Activated naive CD8-positive, alpha-beta T cell (primary cell): Measurements from ENCODE around the gene ESRP2.

Source experiments
- H3K27ac Mint-ChIP-seq: one replicate; pipeline ENCODE4 v1.8.0; 2021; ENCODE audit warnings: mixed read lengths
- H3K27me3 Mint-ChIP-seq: one replicate; pipeline ENCODE4 v1.8.0; 2021; ENCODE audit warnings: mixed read lengths
- H3K36me3 Mint-ChIP-seq: one replicate; pipeline ENCODE4 v1.8.0; 2021; ENCODE audit warnings: mixed read lengths
- H3K4me1 Mint-ChIP-seq: one replicate; pipeline ENCODE4 v1.8.0; 2021; ENCODE audit warnings: low read depth, mixed read lengths
- H3K4me3 Mint-ChIP-seq: one replicate; pipeline ENCODE4 v1.8.0; 2021; ENCODE audit warnings: mild to moderate bottlenecking, mixed read lengths
- H3K9me3 Mint-ChIP-seq: one replicate; pipeline ENCODE4 v1.8.0; 2021; ENCODE audit warnings: low read depth, mixed read lengths

Gene ESRP2

GRCh38 chr16:68235887-68236136, at the start of gene ESRP2:
TSS of gene ESRP2 (minus strand) at chr16:68236127. CDS start at chr16:68236045, 82 bp downstream.
- Mint-ChIP-seq H3K27me3 (no peaks in the 10 kb centered on the region), H3K4me3 (peak within 1 kb of the TSS; percentile 93), H3K4me1 (peaks cover 30% of the 10 kb centered on the region), H3K36me3 (no peaks in the 10 kb centered on the region), H3K27ac (peak within 1 kb of the TSS; percentile 66), H3K9me3 (no peaks in the 10 kb centered on the region)

GRCh38 chr16:68285683-68286082, 49.8 kb upstream of the ESRP2 start:
- Mint-ChIP-seq H3K4me1 (peaks cover 96% of the 10 kb centered on the region), H3K4me3 (peak overlapping the region; percentile 81), H3K27ac (peak overlapping the region; percentile 92), H3K9me3 (no peaks in the 10 kb centered on the region), H3K36me3 (peaks cover 23% of the 10 kb centered on the region), H3K27me3 (no peaks in the 10 kb centered on the region)

DNA sequence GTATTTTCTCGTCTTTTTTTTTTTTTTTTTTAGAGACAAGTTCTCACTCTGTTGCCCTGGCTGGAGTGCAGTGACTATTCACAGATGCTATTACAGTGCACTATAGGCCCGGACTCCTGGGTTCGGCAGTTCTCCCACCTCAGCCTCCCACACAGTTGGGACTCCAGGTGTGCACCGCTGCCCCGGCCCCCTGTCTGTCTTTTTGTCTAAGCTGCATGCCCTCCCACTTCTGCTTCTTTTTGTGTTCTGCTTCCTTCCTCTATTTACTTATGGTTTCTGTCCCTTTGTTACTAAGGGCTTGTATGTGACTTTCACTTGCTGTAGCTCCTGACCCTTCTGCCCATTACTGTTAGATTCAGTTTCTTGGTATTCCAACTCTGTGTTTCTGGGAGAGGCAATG, 48.9 kb upstream of the ESRP2 start:
- H3K4me3 Mint-ChIP-seq: peak overlapping the region; percentile 81
- H3K27ac Mint-ChIP-seq: peak overlapping the region; percentile 92
- H3K4me1 Mint-ChIP-seq: peaks cover 93% of the 10 kb centered on the region
- H3K9me3 Mint-ChIP-seq: no peaks in the 10 kb centered on the region
- no peaks in the 10 kb centered on the region for H3K27me3 Mint-ChIP-seq
- peaks cover 26% of the 10 kb centered on the region for H3K36me3 Mint-ChIP-seq

DNA sequence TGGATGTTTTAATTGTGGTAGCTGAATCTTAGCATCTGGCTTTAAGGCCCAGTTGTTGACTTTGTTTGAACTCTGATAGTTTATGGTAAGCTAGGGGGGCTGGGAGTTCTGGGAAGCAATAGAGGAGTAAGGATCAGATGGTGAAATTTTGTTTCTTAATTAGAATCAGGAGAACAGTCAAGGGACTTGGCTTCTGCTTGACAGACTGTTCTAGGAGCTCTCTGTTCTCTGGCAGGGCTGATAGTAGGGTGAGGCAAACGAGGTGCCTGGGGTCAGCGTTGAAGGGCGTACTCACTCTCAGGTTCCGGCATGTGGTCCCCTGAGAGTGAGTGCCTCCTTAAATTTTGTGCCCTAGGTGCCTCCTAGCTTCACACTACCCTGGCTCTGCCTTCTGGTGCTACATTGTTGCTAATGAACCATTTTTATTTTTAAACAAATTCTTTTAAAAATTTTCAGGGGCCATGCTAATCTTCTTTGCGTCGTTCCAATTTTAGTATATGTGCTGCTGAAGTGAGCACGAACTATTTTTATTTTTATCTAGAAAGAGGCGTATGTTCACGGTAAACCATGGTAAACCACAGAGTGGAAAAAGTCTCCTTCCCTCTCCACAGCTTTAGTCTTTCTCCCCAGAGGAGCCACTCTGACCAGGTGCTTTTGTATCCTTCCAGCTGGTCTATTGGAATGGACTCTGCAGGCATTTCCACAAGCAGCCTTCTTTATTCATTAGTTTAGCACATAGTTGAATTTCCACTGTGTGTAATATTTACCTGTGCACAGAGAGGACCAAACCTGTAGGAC, 48.1 kb upstream of the ESRP2 start:
- Mint-ChIP-seq H3K27me3 (no peaks in the 10 kb centered on the region), H3K9me3 (no peaks in the 10 kb centered on the region), H3K4me3 (peak overlapping the region; percentile 81), H3K27ac (peak overlapping the region; percentile 92), H3K4me1 (peaks cover 92% of the 10 kb centered on the region), H3K36me3 (peaks cover 28% of the 10 kb centered on the region)

DNA sequence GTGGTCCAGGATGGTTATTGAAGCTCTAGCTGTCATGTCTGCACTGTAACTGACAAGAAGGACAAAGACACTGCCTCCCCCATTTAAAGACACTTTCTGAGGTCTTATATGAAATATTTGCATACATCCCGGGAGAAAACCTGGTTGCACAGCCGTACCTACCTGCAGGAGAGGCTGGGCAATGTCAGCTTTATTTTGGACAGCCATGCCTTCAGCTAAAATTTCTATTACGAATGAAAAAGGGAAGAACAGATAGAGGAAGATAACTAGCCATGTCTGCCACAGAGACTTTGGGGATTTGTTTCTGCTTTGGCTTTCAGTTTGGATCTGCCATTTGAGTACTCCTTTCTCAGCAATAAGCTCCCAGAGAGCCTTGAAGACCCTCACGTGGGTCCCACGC, 47.4 kb upstream of the ESRP2 start:
- Mint-ChIP-seq H3K27ac (peak overlapping the region; percentile 92), H3K4me3 (peak overlapping the region; percentile 81), H3K9me3 (no peaks in the 10 kb centered on the region), H3K4me1 (peaks cover 88% of the 10 kb centered on the region), H3K27me3 (no peaks in the 10 kb centered on the region), H3K36me3 (peaks cover 28% of the 10 kb centered on the region)

DNA sequence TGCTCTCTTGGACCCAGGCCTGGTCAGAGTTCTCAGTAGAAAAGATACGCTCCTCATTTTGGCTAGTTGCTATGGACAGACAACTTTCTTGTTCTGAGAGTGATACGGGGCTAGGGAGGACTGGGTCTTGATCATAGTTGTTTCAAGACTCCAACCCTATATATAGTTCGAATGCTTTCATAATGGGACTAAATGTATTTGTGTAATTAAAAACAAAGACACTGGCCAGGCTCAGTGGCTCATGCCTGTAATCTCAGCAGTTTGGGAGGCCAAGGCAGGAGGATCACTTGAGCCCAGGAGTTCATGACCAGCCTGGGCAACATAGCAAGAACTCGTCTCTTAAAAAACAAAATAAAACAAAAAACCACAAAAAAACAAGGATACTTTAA, 46.1 kb upstream of the ESRP2 start:
- Mint-ChIP-seq H3K27me3 (no peaks in the 10 kb centered on the region), H3K4me3 (peak overlapping the region; percentile 62), H3K4me1 (peaks cover 76% of the 10 kb centered on the region), H3K9me3 (no peaks in the 10 kb centered on the region), H3K27ac (peak overlapping the region; percentile 92), H3K36me3 (peaks cover 19% of the 10 kb centered on the region)

DNA sequence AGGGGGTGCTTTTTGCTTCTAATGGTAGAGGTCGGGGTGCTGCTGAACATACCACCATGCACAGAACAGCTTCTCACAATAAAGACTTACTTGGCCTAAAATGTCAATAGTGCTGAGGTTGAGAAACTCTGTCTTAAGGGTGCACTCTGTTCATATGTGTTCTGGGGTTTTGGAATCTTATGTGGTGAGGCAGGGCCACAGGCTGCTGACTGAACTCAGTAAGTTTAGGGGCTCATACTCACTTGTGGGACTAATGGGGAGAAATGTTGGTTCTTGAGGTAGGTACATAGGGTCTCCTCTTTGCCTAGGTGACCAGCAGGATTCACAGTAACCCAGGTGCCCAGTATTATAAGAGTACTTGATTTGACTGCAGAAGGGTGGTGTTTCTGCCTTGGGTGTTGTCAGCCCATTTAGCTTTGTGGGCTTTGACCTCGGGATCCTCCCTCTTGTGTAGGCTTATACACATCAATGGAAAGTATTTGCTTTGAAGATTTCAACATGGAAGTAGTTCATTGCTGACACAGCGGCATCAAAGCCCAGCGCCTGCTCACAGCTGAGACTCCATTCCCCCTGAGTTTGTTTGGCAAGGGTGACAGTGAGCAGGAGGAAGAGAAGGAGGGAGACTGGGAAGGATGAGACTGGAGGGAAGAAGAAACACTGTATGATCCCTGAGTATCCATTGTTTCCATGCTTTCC, 45.6 kb upstream of the ESRP2 start:
- H3K9me3 Mint-ChIP-seq: no peaks in the 10 kb centered on the region
- H3K27ac Mint-ChIP-seq: peak overlapping the region; percentile 92
- peaks cover 73% of the 10 kb centered on the region for H3K4me1 Mint-ChIP-seq
- no peaks in the 10 kb centered on the region for H3K27me3 Mint-ChIP-seq
- H3K36me3 Mint-ChIP-seq: peaks cover 16% of the 10 kb centered on the region
- H3K4me3 Mint-ChIP-seq: peak overlapping the region; percentile 62

DNA sequence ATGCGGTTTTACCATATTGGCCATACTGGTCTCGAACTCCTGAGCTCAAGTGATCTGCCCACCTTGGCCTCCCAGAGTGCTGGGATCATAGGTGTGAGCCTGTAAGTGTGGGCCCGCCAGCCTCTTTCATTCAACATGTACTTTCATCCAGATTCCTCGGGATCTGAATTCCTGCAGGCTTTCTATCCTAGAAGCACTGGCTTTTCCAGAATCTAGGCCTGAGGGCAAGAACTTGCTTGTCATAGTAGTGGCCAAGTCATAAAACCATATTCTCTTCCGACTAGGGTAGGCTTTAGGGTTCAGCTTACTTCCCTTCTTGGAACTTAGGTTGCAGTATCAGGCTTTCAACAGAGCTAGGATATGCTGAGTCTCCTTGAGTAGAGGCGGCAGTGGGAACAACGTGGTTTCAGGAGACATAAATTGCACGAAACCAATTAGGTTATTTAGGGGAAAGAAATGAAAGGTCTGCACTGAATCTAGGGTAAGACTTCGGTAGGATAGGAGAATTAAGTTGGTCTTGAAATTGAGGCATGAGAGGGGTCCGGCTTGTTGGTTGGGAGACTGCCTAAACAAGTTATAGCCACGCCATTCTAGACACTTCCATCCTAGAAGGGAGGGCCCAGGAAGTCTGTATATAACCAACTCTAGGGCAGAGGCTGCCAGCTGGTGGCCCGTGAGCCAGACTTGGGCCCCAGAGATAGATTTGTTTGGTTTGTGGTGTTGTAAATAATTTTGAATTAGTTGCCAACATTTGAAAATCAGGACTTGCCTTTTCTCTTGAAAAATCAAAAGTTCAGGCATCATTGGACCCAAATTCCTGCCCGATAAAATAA, 44.0 kb upstream of the ESRP2 start:
- Mint-ChIP-seq H3K27me3 (no peaks in the 10 kb centered on the region), H3K4me1 (peaks cover 72% of the 10 kb centered on the region), H3K36me3 (peaks cover 11% of the 10 kb centered on the region), H3K27ac (peak overlapping the region; percentile 85), H3K4me3 (peak overlapping the region; percentile 42), H3K9me3 (no peaks in the 10 kb centered on the region)

DNA sequence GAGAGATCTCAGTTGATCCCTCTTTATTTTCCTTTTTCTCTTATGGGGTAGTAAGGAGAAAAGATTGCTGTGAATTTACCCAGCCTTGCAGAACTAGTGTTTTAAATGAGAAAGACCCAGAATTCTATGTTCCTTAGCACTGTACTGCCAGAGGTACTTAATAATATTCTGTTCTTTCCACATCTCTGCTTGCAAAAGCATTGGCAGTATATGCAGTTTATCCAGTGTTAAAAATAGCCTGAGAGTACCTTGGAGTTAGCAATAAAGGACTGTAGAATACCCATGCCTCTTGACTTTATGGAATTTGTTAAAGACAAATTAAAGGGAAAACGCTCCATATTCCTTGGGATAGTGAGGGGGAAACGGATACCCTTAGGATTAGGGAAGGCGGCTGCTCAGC, 40.3 kb upstream of the ESRP2 start:
- Mint-ChIP-seq H3K4me1 (peaks cover 73% of the 10 kb centered on the region), H3K27ac (peak overlapping the region; percentile 77), H3K4me3 (peak overlapping the region; percentile 52), H3K9me3 (no peaks in the 10 kb centered on the region), H3K27me3 (no peaks in the 10 kb centered on the region), H3K36me3 (peaks cover 11% of the 10 kb centered on the region)

DNA sequence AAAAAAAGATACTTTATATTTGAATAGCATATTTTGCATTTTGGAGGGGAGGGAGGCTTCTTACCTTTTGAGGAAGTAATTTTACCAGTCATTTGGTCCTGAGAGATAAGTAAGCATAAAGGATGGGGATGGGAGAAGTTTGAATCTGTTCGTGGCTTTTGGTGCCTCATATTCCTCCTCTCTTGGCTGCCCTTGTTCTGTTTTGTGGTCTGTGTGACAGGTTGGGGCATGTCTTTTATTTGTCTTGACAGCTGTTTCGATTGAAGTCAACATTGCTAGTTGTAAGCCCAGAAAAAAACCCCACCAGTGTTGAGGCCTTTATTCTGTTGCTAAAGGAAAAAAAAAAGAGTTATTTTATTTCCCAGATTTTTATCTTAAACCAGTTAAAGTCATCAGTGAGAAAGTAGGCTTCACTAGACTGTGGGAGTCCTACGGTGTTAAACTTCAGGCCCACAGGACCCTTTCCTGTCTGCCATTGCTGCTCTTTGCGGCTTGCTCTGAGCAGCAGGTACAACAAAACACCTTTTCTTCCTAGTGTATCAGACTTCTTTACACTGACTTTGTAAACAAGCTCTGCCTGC, 39.8 kb upstream of the ESRP2 start:
- peaks cover 72% of the 10 kb centered on the region for H3K4me1 Mint-ChIP-seq
- H3K9me3 Mint-ChIP-seq: no peaks in the 10 kb centered on the region
- H3K27me3 Mint-ChIP-seq: no peaks in the 10 kb centered on the region
- peaks cover 11% of the 10 kb centered on the region for H3K36me3 Mint-ChIP-seq
- H3K27ac Mint-ChIP-seq: peak overlapping the region; percentile 77
- peak overlapping the region; percentile 52 for H3K4me3 Mint-ChIP-seq

DNA sequence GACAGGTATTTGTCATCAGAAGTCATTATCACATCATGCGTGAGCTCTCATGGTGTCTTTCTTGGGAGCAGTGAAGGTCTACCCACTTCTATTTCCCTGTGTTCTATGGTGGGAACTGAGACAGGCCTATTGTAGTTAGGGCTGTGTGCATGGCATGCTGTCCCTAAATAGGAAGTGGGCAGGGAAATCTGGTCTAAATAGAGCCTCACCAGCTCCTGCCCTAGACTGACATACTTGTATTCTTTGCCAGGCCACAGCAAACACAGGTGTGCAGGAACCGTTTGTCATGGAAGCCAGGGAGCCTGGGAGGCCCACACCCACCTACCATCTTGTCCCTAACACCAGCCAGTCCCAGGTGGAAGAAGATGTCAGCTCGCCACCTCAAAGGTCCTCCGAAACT, 38.5 kb upstream of the ESRP2 start:
- Mint-ChIP-seq H3K27me3 (no peaks in the 10 kb centered on the region), H3K4me1 (peaks cover 75% of the 10 kb centered on the region), H3K4me3 (peak overlapping the region; percentile 70), H3K9me3 (no peaks in the 10 kb centered on the region), H3K36me3 (peaks cover 8% of the 10 kb centered on the region), H3K27ac (peak overlapping the region; percentile 95)

DNA sequence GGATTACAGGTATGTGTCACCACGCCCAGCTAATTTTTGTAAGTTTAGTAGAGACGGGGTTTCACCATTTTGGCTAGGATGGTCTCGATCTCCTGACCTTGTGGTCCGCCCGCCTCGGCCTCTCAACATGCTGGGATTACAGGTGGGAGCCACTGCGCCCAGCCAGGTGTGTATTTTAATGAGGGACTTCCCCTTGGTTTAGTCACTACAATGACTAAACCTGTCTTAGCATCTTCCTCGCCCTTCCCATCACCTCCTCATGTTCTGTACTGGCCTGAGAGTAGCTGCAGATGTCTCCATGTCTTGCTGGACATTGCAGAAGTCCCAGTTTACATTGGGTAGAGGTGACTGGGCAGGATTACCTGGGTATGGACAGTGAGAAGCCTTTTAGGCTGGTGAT, 38.0 kb upstream of the ESRP2 start:
- peak overlapping the region; percentile 70 for H3K4me3 Mint-ChIP-seq

GRCh38 chr16:68273459-68273858, 37.5 kb upstream of the ESRP2 start:
- no peaks in the 10 kb centered on the region for H3K9me3 Mint-ChIP-seq
- H3K27me3 Mint-ChIP-seq: no peaks in the 10 kb centered on the region
- H3K4me1 Mint-ChIP-seq: peaks cover 78% of the 10 kb centered on the region
- H3K4me3 Mint-ChIP-seq: peak overlapping the region; percentile 81
- H3K36me3 Mint-ChIP-seq: peaks cover 9% of the 10 kb centered on the region
- H3K27ac Mint-ChIP-seq: peak overlapping the region; percentile 95

More for the DNA sequence above, 38.0 kb upstream of the ESRP2 start:
- peaks cover 9% of the 10 kb centered on the region for H3K36me3 Mint-ChIP-seq
- H3K27me3 Mint-ChIP-seq: no peaks in the 10 kb centered on the region
- H3K4me1 Mint-ChIP-seq: peaks cover 77% of the 10 kb centered on the region
- peak overlapping the region; percentile 95 for H3K27ac Mint-ChIP-seq
- H3K9me3 Mint-ChIP-seq: no peaks in the 10 kb centered on the region

DNA sequence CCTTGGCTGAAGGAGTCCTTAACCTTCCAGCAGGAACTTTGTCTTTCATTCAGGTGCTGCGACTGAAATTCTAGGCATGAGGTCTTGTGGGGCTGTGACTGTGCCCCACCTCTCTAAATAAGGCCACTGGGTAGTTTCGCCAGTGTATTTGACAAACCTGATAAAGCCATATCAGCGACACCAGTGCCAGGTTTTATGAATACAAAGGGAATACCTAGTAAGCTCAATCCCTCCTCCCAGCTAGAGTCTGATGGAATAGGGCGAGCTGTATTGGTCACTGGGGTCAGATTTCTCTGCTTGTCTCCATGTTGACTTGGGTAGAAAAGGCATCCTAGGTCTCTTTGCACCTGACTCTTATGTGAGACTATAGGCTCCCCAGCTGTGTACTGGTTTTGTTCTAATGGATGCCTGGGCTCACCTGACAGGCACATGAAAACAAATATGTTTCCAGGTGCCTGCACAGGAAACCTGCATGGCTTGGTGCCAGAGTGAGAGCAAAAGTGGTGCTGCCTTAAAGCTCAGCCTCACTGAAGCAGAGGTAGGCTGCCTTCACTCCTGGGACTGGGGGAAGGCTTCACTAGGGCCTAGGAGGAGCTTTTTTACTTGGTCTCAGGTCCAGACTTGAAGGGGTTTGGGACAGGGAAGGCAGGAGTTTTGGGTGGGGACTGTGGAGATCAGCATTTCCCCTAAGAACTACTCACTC, 36.7 kb upstream of the ESRP2 start:
- Mint-ChIP-seq H3K9me3 (no peaks in the 10 kb centered on the region), H3K27me3 (no peaks in the 10 kb centered on the region), H3K4me1 (peaks cover 86% of the 10 kb centered on the region), H3K27ac (peak overlapping the region; percentile 95), H3K4me3 (peak overlapping the region; percentile 81), H3K36me3 (peaks cover 9% of the 10 kb centered on the region)
